ENCODE results near the gene AOC2. TPM values are rescaled to one million over a fixed set of nuclear protein-coding genes. Genes with fewer than 3 reads are reported as not detected.
A peak's percentile ranks its signal among the peaks of the same experiment; 100 is the strongest.

The AOC2 gene
- total RNA-seq, 1 experiment from 2014 or later, result 3.7 TPM

GRCh38 chr17:42843358-42843934, 934 bp upstream of the AOC2 start:
- Histone ChIP-seq H3K36me3 (ENCODE audit: low read depth) (peaks cover 16% of the 10 kb centered on the region; the same call in 1 of the 2 replicates), H3K27ac (no peak overlapping the region), H4K20me1 (ENCODE audit: insufficient read depth) (peaks cover 8% of the 10 kb centered on the region), H3F3A (ENCODE audit: insufficient read depth, low read depth) (peaks cover 41% of the 10 kb centered on the region; the same call in 1 of the 2 replicates), H3K79me2 (ENCODE audit: low read depth) (no peaks in the 10 kb centered on the region), H3K4me3 (no peak overlapping the region), H2AFZ (no peak overlapping the region), H3K9me2 (ENCODE audit: insufficient read depth) (no peaks in the 10 kb centered on the region), H3K4me2 (no peak overlapping the region), H3K9me3 (ENCODE audit: insufficient read depth, low read depth) (no peaks in the 10 kb centered on the region), H3K27me3 (ENCODE audit: insufficient read depth, low read depth) (no peaks in the 10 kb centered on the region), H3K4me1 (replicated peaks; ENCODE audit: insufficient read depth) (no peaks in the 10 kb centered on the region)
- TF ChIP-seq, protein P1, sequence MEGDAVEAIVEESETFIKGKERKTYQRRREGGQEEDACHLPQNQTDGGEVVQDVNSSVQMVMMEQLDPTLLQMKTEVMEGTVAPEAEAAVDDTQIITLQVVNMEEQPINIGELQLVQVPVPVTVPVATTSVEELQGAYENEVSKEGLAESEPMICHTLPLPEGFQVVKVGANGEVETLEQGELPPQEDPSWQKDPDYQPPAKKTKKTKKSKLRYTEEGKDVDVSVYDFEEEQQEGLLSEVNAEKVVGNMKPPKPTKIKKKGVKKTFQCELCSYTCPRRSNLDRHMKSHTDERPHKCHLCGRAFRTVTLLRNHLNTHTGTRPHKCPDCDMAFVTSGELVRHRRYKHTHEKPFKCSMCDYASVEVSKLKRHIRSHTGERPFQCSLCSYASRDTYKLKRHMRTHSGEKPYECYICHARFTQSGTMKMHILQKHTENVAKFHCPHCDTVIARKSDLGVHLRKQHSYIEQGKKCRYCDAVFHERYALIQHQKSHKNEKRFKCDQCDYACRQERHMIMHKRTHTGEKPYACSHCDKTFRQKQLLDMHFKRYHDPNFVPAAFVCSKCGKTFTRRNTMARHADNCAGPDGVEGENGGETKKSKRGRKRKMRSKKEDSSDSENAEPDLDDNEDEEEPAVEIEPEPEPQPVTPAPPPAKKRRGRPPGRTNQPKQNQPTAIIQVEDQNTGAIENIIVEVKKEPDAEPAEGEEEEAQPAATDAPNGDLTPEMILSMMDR (conservative IDR thresholded peaks at IDR 0.05), result peak; percentile 90
- no peak for TF ChIP-seq EZH2 (IDR thresholded peaks at IDR 0.05; ENCODE audit: low read depth)
- POLR2A ChIA-PET (ENCODE audit: unreplicated experiment), result interaction anchor here (0.5 to 0.7 kb wide), 2 partner anchors 131 to 154 kb away, joined by 3 to 6 read pairs; partner anchors contain the start of gene RPL27
- intact Hi-C loops (cut with micrococcal nuclease; ENCODE audit: unreplicated experiment), result loop anchor here (1.0 to 2.0 kb wide), 3 partner anchors 85 to 155 kb away; partner anchors contain the start of gene RPL27
- DNase-seq, result peak; percentile 30 to 54
- CTCF ChIA-PET, result interaction anchor here (0.6 to 1.7 kb wide), 5 partner anchors 85 to 244 kb away, joined by 3 to 10 read pairs (median 4); no protein-coding TSS in a partner anchor
- BruUV-seq (replicated peaks), result no TSS peak

GRCh38 chr17:42844761-42845555, 578 bp downstream of the AOC2 start:
- Histone ChIP-seq H3K79me2 (ENCODE audit: low read depth) (no peaks in the 10 kb centered on the region), H3K9me2 (ENCODE audit: insufficient read depth) (no peaks in the 10 kb centered on the region), H2AFZ (no peak overlapping the region), H3K4me2 (no peak overlapping the region), H4K20me1 (ENCODE audit: insufficient read depth) (peaks cover 8% of the 10 kb centered on the region), H3K36me3 (ENCODE audit: low read depth) (peaks cover 16% of the 10 kb centered on the region; the same call in 1 of the 2 replicates), H3K27ac (no peak overlapping the region), H3F3A (ENCODE audit: insufficient read depth, low read depth) (peaks cover 32% of the 10 kb centered on the region; the same call in 1 of the 2 replicates), H3K27me3 (ENCODE audit: insufficient read depth, low read depth) (no peaks in the 10 kb centered on the region), H3K4me3 (no peak overlapping the region), H3K4me1 (replicated peaks; ENCODE audit: insufficient read depth) (no peaks in the 10 kb centered on the region), H3K9me3 (ENCODE audit: insufficient read depth, low read depth) (no peaks in the 10 kb centered on the region)
- DNase-seq, result no peak
- POLR2A ChIA-PET (ENCODE audit: unreplicated experiment), result interaction anchor here (0.6 to 0.7 kb wide), 2 partner anchors 25 to 28 kb away, joined by 3 to 4 read pairs; no protein-coding TSS in a partner anchor
- no TSS peak for BruUV-seq (replicated peaks)
- TF ChIP-seq, protein P1 (conservative IDR thresholded peaks at IDR 0.05), result no peak
- TF ChIP-seq EZH2 (IDR thresholded peaks at IDR 0.05; ENCODE audit: low read depth), result no peak
- intact Hi-C loops (cut with micrococcal nuclease; ENCODE audit: unreplicated experiment), result no loop called here
- CTCF ChIA-PET, result no interaction called here

- ChIA-PET POLR2A (ENCODE audit: unreplicated experiment) (interaction anchor here (0.6 kb wide), 1 partner anchor 29 kb away, joined by 3 read pairs; no protein-coding TSS in a partner anchor), CTCF (no interaction called here)
- H3K9me2 ChIP-seq (ENCODE audit: insufficient read depth), result no peaks in the 10 kb centered on the region
- H3K4me3 ChIP-seq, result no peak overlapping the region
- H3K27ac ChIP-seq, result no peak overlapping the region
- H3K79me2 ChIP-seq (ENCODE audit: low read depth), result no peaks in the 10 kb centered on the region
- H3K36me3 ChIP-seq (ENCODE audit: low read depth), result peaks cover 13% of the 10 kb centered on the region; the same call in 1 of the 2 replicates
- H3F3A ChIP-seq (ENCODE audit: insufficient read depth, low read depth), result peaks cover 32% of the 10 kb centered on the region; the same call in 1 of the 2 replicates
- H3K27me3 ChIP-seq (ENCODE audit: insufficient read depth, low read depth), result no peaks in the 10 kb centered on the region
- intact Hi-C loops (cut with micrococcal nuclease; ENCODE audit: unreplicated experiment), result no loop called here
- no peaks in the 10 kb centered on the region for H3K4me1 ChIP-seq (replicated peaks; ENCODE audit: insufficient read depth)
- no TSS peak for BruUV-seq (replicated peaks)
- peaks cover 8% of the 10 kb centered on the region for H4K20me1 ChIP-seq (ENCODE audit: insufficient read depth)
- H3K4me2 ChIP-seq, result no peak overlapping the region
- no peak for TF ChIP-seq EZH2 (IDR thresholded peaks at IDR 0.05; ENCODE audit: low read depth)
- TF ChIP-seq, protein P1 (conservative IDR thresholded peaks at IDR 0.05), result no peak
- H2AFZ ChIP-seq, result no peak overlapping the region
- no peak for DNase-seq
- no peaks in the 10 kb centered on the region for H3K9me3 ChIP-seq (ENCODE audit: insufficient read depth, low read depth)
Measured at GRCh38 chr17:42845556-42845917, 1.2 kb downstream of the AOC2 start.
